SH-SY5Y (cell line): ENCODE results near the gene TRO.

Experiments
- GATA2 ChIP-seq: IDR thresholded peaks from 2 replicates; pipeline ENCODE4 v1.6.1; 2011; ENCODE audit warnings: mild to moderate bottlenecking, low read depth, low read length
- GATA3 ChIP-seq: IDR thresholded peaks from 2 replicates; pipeline ENCODE4 v1.6.1; 2011; ENCODE audit warnings: low read depth, mild to moderate bottlenecking, low read length, moderate library complexity

GRCh38 chrX:54921427-54922021 lies 900 bp downstream of the TRO start:
- TF ChIP-seq GATA3 (no peak), GATA2 (no peak)
